H1 (cell line): ENCODE data around the gene CHST11. TPM values are rescaled to one million over a fixed set of nuclear protein-coding genes. Genes with fewer than 3 reads are reported as not detected.

Experiments
- CBX8 ChIP-seq: fragments of 300-800, 300-1000 bp; sonication (generic); IDR thresholded peaks from 2 replicates; pipeline ENCODE4 v1.7.1; 2016; ENCODE audit warnings: low read depth, low read length, borderline replicate concordance
- CHD1 ChIP-seq: IDR thresholded peaks from 2 replicates; pipeline ENCODE4 v1.6.1; 2012; ENCODE audit warnings: low read depth, low read length, improper control_type of control experiment
- POLR2A ChIP-seq, 2 experiments: IDR thresholded peaks; 1 replicate in 1 of 2; 2 replicates in 1 of 2; pipeline ENCODE4 v1.6.1; 2011; ENCODE audit warnings: low read depth in 2 of 2, low read length in 2 of 2, mild to moderate bottlenecking in 2 of 2; ENCODE audit errors: control extremely low read depth in 1 of 2
- RXRA ChIP-seq: IDR thresholded peaks from 2 replicates; pipeline ENCODE4 v1.6.1; 2011; ENCODE audit warnings: low read depth, mild to moderate bottlenecking, low read length, moderate library complexity; ENCODE audit not compliant: insufficient read depth
- polyA plus RNA-seq, 7 experiments: library from polyadenylated mRNA; depleted of rRNA in 3 of 7; stranded (reverse) in 5 of 7; unstranded in 2 of 7; fragments of >200 nt in 5 of 7; fragments of 200-250 nt in 2 of 7; gene quantifications; 1 replicate in 5 of 7; 2 replicates in 1 of 7; 4 replicates in 1 of 7; pipeline versions ENCODE4 v1.2.1 to v1.2.3, GENCODE V29; 2011 to 2013; ENCODE audit warnings: missing spikeins in 2 of 7, mixed read lengths in 2 of 7
- total RNA-seq: library from RNA; stranded (reverse); fragmentation: NEBNext Ultra II Directional; extraction: Animal tissue kit (Norgen Biotek cat#: 25700); gene quantifications from 2 replicates; pipeline ENCODE4 v1.2.1, GENCODE V29; 2021

CHST11 gene
- total and polyA plus RNA-seq, 2 of the 8 experiments (the other 6 are each of a cell fraction or from before 2014, with no cell fraction given): 14.4 to 20.8 TPM

GRCh38 chr12:104515899-104516298 lies 59.2 kb downstream of the CHST11 start (continued):
- TF ChIP-seq CHD1 (no peak), CBX8 (no peak), POLR2A (IDR thresholded peaks at IDR 0.05; ENCODE audit: control extremely low read depth in 1 of 2, low read depth in 2 of 2, low read length in 2 of 2) (no peak), RXRA (no peak)
- TF ChIP-seq, all 59 proteins: peak for 0
